Lower leg skin (tissue), 3 donors: ENCODE measurements around the gene MRPL43.

Source experiments
- CTCF ChIP-seq, 3 donors: fragments of 450-650 bp; IDR thresholded peaks; one replicate each; pipeline ENCODE4 v1.5.1; 2016; ENCODE audit warnings: antibody characterized with exemption in 3 of 3, mild to moderate bottlenecking in 3 of 3, moderate library complexity in 2 of 3
- POLR2A ChIP-seq, 2 donors: fragments of 450-650 bp; IDR thresholded peaks; one replicate each; pipeline ENCODE4 v1.6.1; 2016 to 2017; ENCODE audit warnings: antibody characterized with exemption in 2 of 2, mild to moderate bottlenecking in 1 of 2, moderate library complexity in 1 of 2

GRCh38 chr10:100948916-100949315, 38.4 kb downstream of the MRPL43 start:
- TF ChIP-seq CTCF (IDR thresholded peaks at IDR 0.05): no peak
- no peak for TF ChIP-seq POLR2A (IDR thresholded peaks at IDR 0.05)
